Gastroesophageal sphincter (tissue), 4 donors: ENCODE measurements around the gene ZNF784. TPM values are rescaled to one million over a fixed set of nuclear protein-coding genes. Genes with fewer than 3 reads are reported as not detected.

Experiments used
- ATAC-seq: fragments of 150-250 bp; one replicate; pipeline ENCODE4 v1.9.1; 2016; ENCODE audit warnings: mild to moderate bottlenecking, moderate library complexity
- H3K27ac ChIP-seq, 4 donors: fragments of 200-600 bp; sonication (generic) in 3 of 4; 1 replicate in 3 of 4; 2 replicates in 1 of 4; pipeline ENCODE4 v1.5.1; 2016 to 2019
- H3K27me3 ChIP-seq: fragments of 200-600 bp; sonication (generic); one replicate; pipeline ENCODE4 v1.5.1; 2019
- H3K36me3 ChIP-seq, 2 donors: fragments of 200-600 bp; sonication (generic); one replicate each; pipeline ENCODE4 v1.5.1; 2019; ENCODE audit warnings: control low read depth in 1 of 2
- H3K4me1 ChIP-seq, 3 donors: fragments of 200-600 bp; sonication (generic); 1 replicate in 2 of 3; 2 replicates in 1 of 3; pipeline ENCODE4 v1.5.1; 2016 to 2019; ENCODE audit warnings: control low read depth in 2 of 3
- H3K4me3 ChIP-seq, 2 donors: fragments of 200-600 bp; sonication (generic); one replicate each; pipeline ENCODE4 v1.5.1; 2019; ENCODE audit warnings: mild to moderate bottlenecking in 1 of 2, moderate library complexity in 1 of 2
- H3K9me3 ChIP-seq, 3 donors: fragments of 200-600 bp; sonication (generic); one replicate each; pipeline ENCODE4 v1.5.1; 2017 to 2019; ENCODE audit warnings: control low read depth in 2 of 3
- CTCF ChIP-seq, 4 experiments: fragments of 200-600 bp in 2 of 4; fragments of 450-650 bp in 2 of 4; sonication (generic) in 1 of 4; IDR thresholded peaks; one replicate each; pipeline ENCODE4 v1.5.1; 2017 to 2019; ENCODE audit warnings: antibody characterized with exemption in 4 of 4, mild to moderate bottlenecking in 2 of 4, moderate library complexity in 2 of 4
- EP300 ChIP-seq: sonication (generic); formaldehyde crosslinking; IDR thresholded peaks from one replicate; pipeline ENCODE4 v1.6.1; 2017; ENCODE audit warnings: antibody characterized with exemption, mild to moderate bottlenecking
- POLR2A ChIP-seq, 2 donors: fragments of 450-650 bp; IDR thresholded peaks; one replicate each; pipeline ENCODE4 v1.6.1; 2017; ENCODE audit warnings: antibody characterized with exemption in 2 of 2, mild to moderate bottlenecking in 2 of 2, moderate library complexity in 1 of 2
- POLR2AphosphoS5 ChIP-seq: sonication (generic); formaldehyde crosslinking; IDR thresholded peaks from one replicate; pipeline ENCODE4 v1.6.1; 2017; ENCODE audit warnings: antibody characterized with exemption
- WGBS, 2 donors: methylation state at CpG; one replicate each; pipeline ENCODE4 v1.1.5; 2018; ENCODE audit warnings: low coverage in 1 of 2; 5-methylcytosine and 5-hydroxymethylcytosine counted together
- total RNA-seq, 4 donors: library from RNA; depleted of rRNA; stranded (reverse); fragments of >200 nt; gene quantifications; one replicate each; pipeline ENCODE4 v1.1.0, GENCODE V29; 2016

The ZNF784 gene
- total RNA-seq, 4 donors from 2014 or later, result 0.54 to 8.1 (median 4.8) TPM

- H3K4me3 ChIP-seq, result peak within 1 kb of the TSS; percentile 49 to 70
- peak; percentile 91 for ATAC-seq
- WGBS, 2 donors, result 0% methylated on average over 3 to 7 of the region's 23 CpGs
- H3K27ac ChIP-seq, result peak within 1 kb of the TSS; percentile 93 to 99 (median 96)
- H3K27me3 ChIP-seq, result no peaks in the 10 kb centered on the region
- H3K9me3 ChIP-seq, result no peaks in the 10 kb centered on the region
- peaks cover 0 to 42% of the 10 kb centered on the region in 2 donors for H3K36me3 ChIP-seq
- TF ChIP-seq POLR2AphosphoS5 (peak; percentile 78), CTCF (IDR thresholded peaks at IDR 0.05) (no peak)
- peaks cover 0 to 29% (median 7%) of the 10 kb centered on the region in 3 donors for H3K4me1 ChIP-seq
Observed at GRCh38 chr19:55599468-55599841, 24.9 kb downstream of the ZNF784 start, which contains the start of gene FIZ1. FIZ1 (minus strand) TSS chr19:55599517; CDS start chr19:55597865, 1,652 bp downstream.

- peak; percentile 77 for ATAC-seq
- Histone ChIP-seq H3K9me3 (no peaks in the 10 kb centered on the region), H3K4me3 (peak overlapping the region; percentile 49 to 70), H3K36me3 (peaks cover 0 to 42% of the 10 kb centered on the region in 2 donors), H3K27ac (peak overlapping the region; percentile 93 to 99 (median 96)), H3K4me1 (peaks cover 0 to 23% (median 6%) of the 10 kb centered on the region in 3 donors), H3K27me3 (no peaks in the 10 kb centered on the region)
- 7 to 13% methylated on average over 8 to 14 of the region's 26 CpGs for WGBS, 2 donors
- TF ChIP-seq POLR2A (IDR thresholded peaks at IDR 0.05), result peak in 1 of 2 donors; percentile 42
- no peak for TF ChIP-seq EP300
- TF ChIP-seq POLR2AphosphoS5, result no peak
- no peak for TF ChIP-seq CTCF (IDR thresholded peaks at IDR 0.05)
Observed at GRCh38 chr19:55598719-55599467, 25.5 kb downstream of the ZNF784 start.

- Histone ChIP-seq H3K27ac (peak overlapping the region in 3 of 4 donors; percentile 94 to 99 (median 98)), H3K4me1 (peaks cover 0 to 21% (median 6%) of the 10 kb centered on the region in 3 donors), H3K9me3 (no peaks in the 10 kb centered on the region), H3K4me3 (no peak overlapping the region), H3K27me3 (no peaks in the 10 kb centered on the region), H3K36me3 (peaks cover 0 to 48% of the 10 kb centered on the region in 2 donors)
- TF ChIP-seq EP300, result no peak
- TF ChIP-seq POLR2A (IDR thresholded peaks at IDR 0.05), result no peak
- no peak for TF ChIP-seq CTCF (IDR thresholded peaks at IDR 0.05)
- no peak for TF ChIP-seq POLR2AphosphoS5
- ATAC-seq, result no peak
- WGBS, 2 donors, result 82 to 83% methylated on average over 7 to 8 of the region's 9 CpGs
Observed at GRCh38 chr19:55598034-55598433, 26.3 kb downstream of the ZNF784 start.

GRCh38 chr19:55597501-55597921, 26.9 kb downstream of the ZNF784 start:
- peaks cover 0 to 21% (median 6%) of the 10 kb centered on the region in 3 donors for H3K4me1 ChIP-seq
- no peaks in the 10 kb centered on the region for H3K27me3 ChIP-seq
- no peak overlapping the region for H3K27ac ChIP-seq
- H3K9me3 ChIP-seq, result no peaks in the 10 kb centered on the region
- WGBS, 2 donors, result 92 to 98% methylated on average over 2 to 10 of the region's 30 CpGs
- H3K4me3 ChIP-seq, result no peak overlapping the region
- ATAC-seq, result no peak
- peaks cover 0 to 48% of the 10 kb centered on the region in 2 donors for H3K36me3 ChIP-seq
- TF ChIP-seq POLR2A (IDR thresholded peaks at IDR 0.05) (no peak), POLR2AphosphoS5 (no peak), EP300 (no peak), CTCF (IDR thresholded peaks at IDR 0.05) (no peak)

GRCh38 chr19:55596304-55596703, 28.1 kb downstream of the ZNF784 start:
- Histone ChIP-seq H3K27me3 (no peaks in the 10 kb centered on the region), H3K9me3 (no peaks in the 10 kb centered on the region), H3K4me3 (no peak overlapping the region), H3K36me3 (peaks cover 0 to 51% of the 10 kb centered on the region in 2 donors), H3K4me1 (peaks cover 0 to 17% (median 5%) of the 10 kb centered on the region in 3 donors), H3K27ac (no peak overlapping the region)
- WGBS, 2 donors, result 93% methylated on average over 3 of the region's 3 CpGs; no CpG with 5 or more reads in 1 of the 2 donors
- no peak for TF ChIP-seq EP300
- TF ChIP-seq POLR2A (IDR thresholded peaks at IDR 0.05), result no peak
- no peak for TF ChIP-seq CTCF (IDR thresholded peaks at IDR 0.05)
- TF ChIP-seq POLR2AphosphoS5, result no peak
- no peak for ATAC-seq
